ENCODE results near the gene CRB1. TPM values are rescaled to one million over a fixed set of nuclear protein-coding genes. Genes with fewer than 3 reads are reported as not detected.

Gene CRB1
- total RNA-seq, 1 experiment from 2014 or later = not detected

DNA sequence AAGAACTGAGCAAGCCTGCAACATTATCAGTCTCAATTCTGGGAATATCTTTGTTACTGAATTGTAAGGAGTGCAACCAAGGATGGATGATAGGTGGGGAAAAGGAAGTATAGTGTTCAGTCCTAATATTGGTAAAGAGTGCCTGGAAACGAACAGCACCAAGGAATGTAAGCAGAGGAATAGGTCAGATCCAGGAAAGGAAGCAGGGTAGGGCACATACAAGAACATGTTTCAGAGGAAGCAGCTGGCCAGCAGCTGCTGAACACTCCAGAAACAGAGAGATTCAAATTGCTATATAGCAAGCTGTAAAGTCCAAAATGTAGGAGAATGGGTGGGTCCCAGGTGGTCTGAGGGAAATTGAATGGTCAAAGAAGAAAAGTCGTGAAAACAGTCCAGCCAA is 37.9 kb downstream of the CRB1 start:
- TF ChIP-seq, protein P1, sequence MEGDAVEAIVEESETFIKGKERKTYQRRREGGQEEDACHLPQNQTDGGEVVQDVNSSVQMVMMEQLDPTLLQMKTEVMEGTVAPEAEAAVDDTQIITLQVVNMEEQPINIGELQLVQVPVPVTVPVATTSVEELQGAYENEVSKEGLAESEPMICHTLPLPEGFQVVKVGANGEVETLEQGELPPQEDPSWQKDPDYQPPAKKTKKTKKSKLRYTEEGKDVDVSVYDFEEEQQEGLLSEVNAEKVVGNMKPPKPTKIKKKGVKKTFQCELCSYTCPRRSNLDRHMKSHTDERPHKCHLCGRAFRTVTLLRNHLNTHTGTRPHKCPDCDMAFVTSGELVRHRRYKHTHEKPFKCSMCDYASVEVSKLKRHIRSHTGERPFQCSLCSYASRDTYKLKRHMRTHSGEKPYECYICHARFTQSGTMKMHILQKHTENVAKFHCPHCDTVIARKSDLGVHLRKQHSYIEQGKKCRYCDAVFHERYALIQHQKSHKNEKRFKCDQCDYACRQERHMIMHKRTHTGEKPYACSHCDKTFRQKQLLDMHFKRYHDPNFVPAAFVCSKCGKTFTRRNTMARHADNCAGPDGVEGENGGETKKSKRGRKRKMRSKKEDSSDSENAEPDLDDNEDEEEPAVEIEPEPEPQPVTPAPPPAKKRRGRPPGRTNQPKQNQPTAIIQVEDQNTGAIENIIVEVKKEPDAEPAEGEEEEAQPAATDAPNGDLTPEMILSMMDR (IDR thresholded peaks at IDR 0.05) = no peak
- TF ChIP-seq SIN3A (IDR thresholded peaks at IDR 0.05; ENCODE audit: borderline replicate concordance, insufficient read depth, low read depth, low read length) = no peak
- DNase-seq (ENCODE audit: low read depth, low spot score) (no peak), ATAC-seq (no peak)
- BruUV-seq (replicated peaks) = no TSS peak
- intact Hi-C loops (cut with micrococcal nuclease; ENCODE audit: unreplicated experiment) = no loop called here
- no peak overlapping the region for H3K27ac ChIP-seq (ENCODE audit: low read length)
- in situ Hi-C loops (cut with HindIII; ENCODE audit: low pct_unique_long_range_greater_than_20kb, low sequenced_read_pairs) = no loop called here
- POLR2A ChIA-PET = no interaction called here
- H3K4me1 ChIP-seq (ENCODE audit: control insufficient read depth, insufficient read depth, low read length) = no peaks in the 10 kb centered on the region; the same call in 1 of the 2 replicates
- H3K36me3 ChIP-seq (ENCODE audit: control insufficient read depth, insufficient read depth, low read length) = no peaks in the 10 kb centered on the region
- no peaks in the 10 kb centered on the region for H3K9me3 ChIP-seq (ENCODE audit: control insufficient read depth, insufficient read depth, low read depth, low read length)
- no peaks in the 10 kb centered on the region for H3K27me3 ChIP-seq (ENCODE audit: control insufficient read depth, insufficient read depth, low read length)
- no peak overlapping the region for H3K4me3 ChIP-seq (ENCODE audit: low read depth in 2 of 2, low read length in 2 of 2)
- CTCF ChIA-PET = no interaction called here

DNA sequence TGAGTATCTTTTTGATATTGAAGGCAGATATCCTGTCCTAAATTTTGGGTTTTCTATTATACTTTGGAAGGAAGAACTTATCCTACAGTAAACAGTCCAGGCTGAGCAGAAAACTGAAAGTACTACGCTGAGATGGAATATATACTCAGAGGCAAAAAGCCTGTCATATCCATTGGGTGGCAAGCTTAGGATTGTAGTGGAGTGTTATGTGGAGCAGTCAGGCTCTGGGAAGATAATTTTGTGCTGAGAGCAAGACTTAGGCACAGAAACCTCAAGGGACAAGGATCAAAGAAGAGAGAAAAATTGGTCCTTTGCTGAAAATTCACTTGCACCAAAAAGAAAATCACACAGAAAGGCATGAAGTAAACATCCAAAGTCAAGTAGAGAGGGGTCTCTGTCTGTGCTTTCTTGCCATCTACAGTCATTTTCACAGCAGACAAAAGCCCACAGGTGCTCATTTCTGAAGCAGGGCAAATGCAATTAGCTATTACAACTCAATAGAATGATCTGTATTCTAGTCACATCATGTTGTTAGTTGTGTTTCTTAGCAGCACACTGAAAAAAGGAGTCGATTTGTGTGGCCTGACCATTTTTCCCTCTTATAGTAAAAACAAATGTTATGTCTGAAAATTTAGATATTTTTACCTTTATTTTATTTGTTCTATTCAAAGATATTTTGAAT is 38.5 kb downstream of the CRB1 start:
- ATAC-seq (no peak), DNase-seq (ENCODE audit: low read depth, low spot score) (no peak)
- Histone ChIP-seq H3K27me3 (ENCODE audit: control insufficient read depth, insufficient read depth, low read length) (no peaks in the 10 kb centered on the region), H3K4me3 (ENCODE audit: low read depth in 2 of 2, low read length in 2 of 2) (no peak overlapping the region), H3K27ac (ENCODE audit: low read length) (no peak overlapping the region), H3K4me1 (ENCODE audit: control insufficient read depth, insufficient read depth, low read length) (no peaks in the 10 kb centered on the region; the same call in 1 of the 2 replicates), H3K9me3 (ENCODE audit: control insufficient read depth, insufficient read depth, low read depth, low read length) (no peaks in the 10 kb centered on the region), H3K36me3 (ENCODE audit: control insufficient read depth, insufficient read depth, low read length) (no peaks in the 10 kb centered on the region)
- intact Hi-C loops (cut with micrococcal nuclease; ENCODE audit: unreplicated experiment) = no loop called here
- POLR2A ChIA-PET = no interaction called here
- in situ Hi-C loops (cut with HindIII; ENCODE audit: low pct_unique_long_range_greater_than_20kb, low sequenced_read_pairs) = no loop called here
- TF ChIP-seq, protein P2, sequence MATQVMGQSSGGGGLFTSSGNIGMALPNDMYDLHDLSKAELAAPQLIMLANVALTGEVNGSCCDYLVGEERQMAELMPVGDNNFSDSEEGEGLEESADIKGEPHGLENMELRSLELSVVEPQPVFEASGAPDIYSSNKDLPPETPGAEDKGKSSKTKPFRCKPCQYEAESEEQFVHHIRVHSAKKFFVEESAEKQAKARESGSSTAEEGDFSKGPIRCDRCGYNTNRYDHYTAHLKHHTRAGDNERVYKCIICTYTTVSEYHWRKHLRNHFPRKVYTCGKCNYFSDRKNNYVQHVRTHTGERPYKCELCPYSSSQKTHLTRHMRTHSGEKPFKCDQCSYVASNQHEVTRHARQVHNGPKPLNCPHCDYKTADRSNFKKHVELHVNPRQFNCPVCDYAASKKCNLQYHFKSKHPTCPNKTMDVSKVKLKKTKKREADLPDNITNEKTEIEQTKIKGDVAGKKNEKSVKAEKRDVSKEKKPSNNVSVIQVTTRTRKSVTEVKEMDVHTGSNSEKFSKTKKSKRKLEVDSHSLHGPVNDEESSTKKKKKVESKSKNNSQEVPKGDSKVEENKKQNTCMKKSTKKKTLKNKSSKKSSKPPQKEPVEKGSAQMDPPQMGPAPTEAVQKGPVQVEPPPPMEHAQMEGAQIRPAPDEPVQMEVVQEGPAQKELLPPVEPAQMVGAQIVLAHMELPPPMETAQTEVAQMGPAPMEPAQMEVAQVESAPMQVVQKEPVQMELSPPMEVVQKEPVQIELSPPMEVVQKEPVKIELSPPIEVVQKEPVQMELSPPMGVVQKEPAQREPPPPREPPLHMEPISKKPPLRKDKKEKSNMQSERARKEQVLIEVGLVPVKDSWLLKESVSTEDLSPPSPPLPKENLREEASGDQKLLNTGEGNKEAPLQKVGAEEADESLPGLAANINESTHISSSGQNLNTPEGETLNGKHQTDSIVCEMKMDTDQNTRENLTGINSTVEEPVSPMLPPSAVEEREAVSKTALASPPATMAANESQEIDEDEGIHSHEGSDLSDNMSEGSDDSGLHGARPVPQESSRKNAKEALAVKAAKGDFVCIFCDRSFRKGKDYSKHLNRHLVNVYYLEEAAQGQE (IDR thresholded peaks at IDR 0.05; ENCODE audit: insufficient read depth in 1 of 2, low read depth in 2 of 2, low read length in 1 of 2) = no peak
- no peak for TF ChIP-seq POLR2AphosphoS5 (IDR thresholded peaks at IDR 0.05; ENCODE audit: low read depth, low read length)
- TF ChIP-seq, protein P1 (IDR thresholded peaks at IDR 0.05) = no peak
- no peak for TF ChIP-seq TCF7L2 (IDR thresholded peaks at IDR 0.05; ENCODE audit: low read depth, low read length)
- no peak for TF ChIP-seq SIN3A (IDR thresholded peaks at IDR 0.05; ENCODE audit: borderline replicate concordance, insufficient read depth, low read depth, low read length)
- CTCF ChIA-PET = no interaction called here
- no TSS peak for BruUV-seq (replicated peaks)

Measured in Panc1 (cell line).